CD4-positive, CD25-positive, alpha-beta regulatory T cell (primary cell): ENCODE results near the gene RDM1. TPM values are rescaled to one million over a fixed set of nuclear protein-coding genes. Genes with fewer than 3 reads are reported as not detected.
"Not testable (repeated sequence)": the region's sequence is repeated elsewhere in the genome, so short reads cannot be mapped to it uniquely, and the experiment has no call there.

ENCODE experiments used
- ATAC-seq, 2 donors: fragments of 150-1000 bp; cut with Tn5 transposase; one replicate each; pipeline ENCODE4 v1.10.0; 2021; ENCODE audit warnings: low read depth in 2 of 2, moderate number of reproducible peaks in 2 of 2, moderate library complexity in 1 of 2
- DNase-seq, 3 donors: peaks; one replicate each; pipeline versions ENCODE4 v3.0.0 to v3.0.0-alpha.2; 2012 to 2022; ENCODE audit warnings: mixed read lengths in 1 of 3
- H3K27ac ChIP-seq: one replicate; pipeline ENCODE4 v1.7.0; 2013; ENCODE audit warnings: mild to moderate bottlenecking, low read length; ENCODE audit not compliant: insufficient read depth, poor library complexity, severe bottlenecking
- H3K27me3 ChIP-seq: one replicate; pipeline ENCODE4 v1.7.0; 2013; ENCODE audit warnings: low read length; ENCODE audit not compliant: control insufficient read depth, insufficient read depth
- H3K36me3 ChIP-seq: one replicate; pipeline ENCODE4 v1.7.0; 2013; ENCODE audit warnings: mild to moderate bottlenecking, low read length, moderate library complexity; ENCODE audit not compliant: control insufficient read depth, insufficient read depth
- H3K4me1 ChIP-seq: 2 replicates; pipeline ENCODE4 v1.7.0; 2013; ENCODE audit warnings: mild to moderate bottlenecking, low read length; ENCODE audit not compliant: insufficient read depth, control insufficient read depth, poor library complexity, severe bottlenecking
- H3K4me3 ChIP-seq: one replicate; pipeline ENCODE4 v1.7.0; 2013; ENCODE audit warnings: low read depth, mild to moderate bottlenecking, low read length, moderate library complexity
- H3K9me3 ChIP-seq, 2 experiments: 1 replicate in 1 of 2; 2 replicates in 1 of 2; pipeline ENCODE4 v1.7.0; 2013; ENCODE audit warnings: low read length in 2 of 2, mild to moderate bottlenecking in 1 of 2, moderate library complexity in 1 of 2; ENCODE audit not compliant: control insufficient read depth in 2 of 2
- H3K27ac Mint-ChIP-seq, 3 donors: one replicate each; pipeline ENCODE4 v1.8.0; 2020 to 2022; ENCODE audit warnings: mild to moderate bottlenecking in 3 of 3, mixed read lengths in 3 of 3, moderate library complexity in 2 of 3
- H3K27me3 Mint-ChIP-seq: one replicate; pipeline ENCODE4 v1.8.0; 2022; ENCODE audit warnings: mild to moderate bottlenecking, mixed read lengths
- H3K36me3 Mint-ChIP-seq: one replicate; pipeline ENCODE4 v1.8.0; 2020; ENCODE audit warnings: mixed read lengths
- H3K4me1 Mint-ChIP-seq, 4 donors: one replicate each; pipeline ENCODE4 v1.8.0; 2020 to 2022; ENCODE audit warnings: mixed read lengths in 4 of 4, mild to moderate bottlenecking in 1 of 4
- H3K4me3 Mint-ChIP-seq, 4 donors: one replicate each; pipeline ENCODE4 v1.8.0; 2020 to 2022; ENCODE audit warnings: mild to moderate bottlenecking in 4 of 4, mixed read lengths in 4 of 4, moderate library complexity in 3 of 4
- H3K9me3 Mint-ChIP-seq, 7 donors: one replicate each; pipeline ENCODE4 v1.8.0; 2020 to 2022; ENCODE audit warnings: mixed read lengths in 7 of 7, mild to moderate bottlenecking in 3 of 7, moderate library complexity in 2 of 7
- polyA plus RNA-seq, 4 donors: library from polyadenylated mRNA; unstranded; fragments of 300-500 nt; fragmentation: Illumina TruSeq; gene quantifications; one replicate each; pipeline ENCODE4 v1.2.3, GENCODE V29; 2021
- total RNA-seq: library from RNA; stranded (reverse); gene quantifications from one replicate; pipeline ENCODE4 v1.2.3, GENCODE V29; 2022

RDM1 gene
- total and polyA plus RNA-seq, 5 donors from 2014 or later = 0.38 to 0.81 TPM; not detected in 3

DNA sequence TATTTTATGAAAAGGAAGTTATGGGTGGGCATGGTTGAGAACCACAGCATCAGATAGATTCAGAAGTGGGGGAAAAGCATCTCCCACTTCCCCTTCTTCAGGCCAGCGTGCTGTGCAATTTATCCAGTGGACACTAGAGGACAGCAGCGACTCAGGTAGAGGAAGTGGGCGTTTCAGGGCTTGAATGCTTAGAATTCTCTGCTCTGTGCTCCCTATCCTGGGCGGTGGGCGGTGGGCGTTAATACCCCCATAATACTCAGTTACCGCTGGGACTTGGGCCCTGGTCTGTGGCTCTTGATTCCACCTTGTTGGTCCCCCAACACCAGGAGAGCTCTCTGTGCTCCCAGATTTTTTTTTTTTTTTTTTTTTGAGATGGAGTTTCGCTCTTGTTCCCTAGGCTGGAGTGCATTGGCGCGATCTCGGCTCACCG lies 16.6 kb upstream of the RDM1 start:
- no peaks in the 10 kb centered on the region for H3K27me3 ChIP-seq
- Mint-ChIP-seq H3K27me3 (peaks cover 22% of the 10 kb centered on the region), H3K4me3 (no peak overlapping the region), H3K4me1 (peaks cover 0 to 4% (median 0%) of the 10 kb centered on the region in 4 donors), H3K36me3 (no peaks in the 10 kb centered on the region), H3K27ac (no peak overlapping the region), H3K9me3 (no peaks in the 10 kb centered on the region)
- H3K27ac ChIP-seq = no peak overlapping the region
- DNase-seq = peak in 2 of 3 donors; percentile 11 to 60
- no peaks in the 10 kb centered on the region for H3K36me3 ChIP-seq
- no peaks in the 10 kb centered on the region for H3K4me1 ChIP-seq
- H3K4me3 ChIP-seq = no peak overlapping the region
- H3K9me3 ChIP-seq = no peaks in the 10 kb centered on the region
- ATAC-seq = peak; percentile 67 to 82

DNA sequence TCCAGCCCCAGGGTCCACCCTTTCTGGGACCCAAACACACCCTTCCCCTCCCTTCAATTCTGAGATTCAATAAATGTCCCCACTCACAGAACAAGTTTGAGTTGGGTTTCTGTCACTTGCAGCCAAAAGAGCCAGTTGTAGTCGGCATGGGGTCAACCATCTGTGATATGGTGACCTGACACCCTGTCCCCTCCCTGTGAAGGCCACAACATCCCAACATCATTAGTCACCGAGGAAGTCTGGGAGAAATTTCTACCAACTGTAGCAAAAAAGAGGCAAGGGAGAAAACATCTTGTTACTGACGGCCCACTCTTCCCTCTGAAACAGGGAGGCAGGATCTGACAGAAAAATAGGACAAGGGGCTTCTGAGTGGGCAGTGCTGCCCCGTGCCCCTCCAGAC lies 13.6 kb upstream of the RDM1 start:
- no peak overlapping the region for H3K4me3 Mint-ChIP-seq
- no peaks in the 10 kb centered on the region for H3K9me3 ChIP-seq
- H3K27me3 Mint-ChIP-seq = peaks cover 23% of the 10 kb centered on the region
- H3K4me1 ChIP-seq = no peaks in the 10 kb centered on the region
- H3K36me3 Mint-ChIP-seq = no peaks in the 10 kb centered on the region
- no peaks in the 10 kb centered on the region for H3K36me3 ChIP-seq
- no peak for ATAC-seq
- no peaks in the 10 kb centered on the region for H3K4me1 Mint-ChIP-seq
- H3K27ac Mint-ChIP-seq = no peak overlapping the region
- no peak for DNase-seq
- H3K27ac ChIP-seq = no peak overlapping the region
- H3K4me3 ChIP-seq = no peak overlapping the region
- H3K27me3 ChIP-seq = no peaks in the 10 kb centered on the region
- H3K9me3 Mint-ChIP-seq = no peaks in the 10 kb centered on the region

DNA sequence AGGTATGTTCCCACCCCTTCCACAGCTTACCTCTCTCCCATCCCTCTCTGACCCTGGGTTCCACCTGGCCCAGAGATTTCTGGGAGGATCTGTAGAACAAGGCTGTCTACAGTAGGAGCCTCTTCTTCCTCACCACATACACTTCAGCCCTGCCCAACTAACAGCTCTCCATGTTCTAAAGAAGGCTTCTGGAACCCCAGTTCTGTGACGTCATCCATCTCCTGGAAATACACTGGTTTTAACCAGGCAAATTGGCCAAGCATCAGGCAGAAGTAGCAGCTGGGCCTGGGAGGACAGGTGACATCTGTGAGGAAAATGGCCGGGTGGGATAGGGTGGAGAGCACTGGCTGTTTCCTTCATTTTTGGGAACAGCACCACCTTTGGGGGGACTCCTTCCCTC lies 13.0 kb upstream of the RDM1 start, which contains the start of gene LYZL6:
TSS of gene LYZL6 (minus strand) at position 177 of the 400 bp plus-strand sequence. CDS start 4,357 bp downstream, outside the sequence.
- Histone ChIP-seq H3K4me1 (no peaks in the 10 kb centered on the region), H3K4me3 (no peak within 1 kb of the TSS), H3K9me3 (no peaks in the 10 kb centered on the region), H3K27me3 (peaks cover 3% of the 10 kb centered on the region), H3K36me3 (no peaks in the 10 kb centered on the region), H3K27ac (no peak within 1 kb of the TSS)
- H3K27ac Mint-ChIP-seq = no peak within 1 kb of the TSS
- no peak for DNase-seq
- H3K27me3 Mint-ChIP-seq = peaks cover 21% of the 10 kb centered on the region
- ATAC-seq = no peak
- H3K36me3 Mint-ChIP-seq = no peaks in the 10 kb centered on the region
- H3K9me3 Mint-ChIP-seq = no peaks in the 10 kb centered on the region
- no peaks in the 10 kb centered on the region for H3K4me1 Mint-ChIP-seq
- H3K4me3 Mint-ChIP-seq = no peak within 1 kb of the TSS

DNA sequence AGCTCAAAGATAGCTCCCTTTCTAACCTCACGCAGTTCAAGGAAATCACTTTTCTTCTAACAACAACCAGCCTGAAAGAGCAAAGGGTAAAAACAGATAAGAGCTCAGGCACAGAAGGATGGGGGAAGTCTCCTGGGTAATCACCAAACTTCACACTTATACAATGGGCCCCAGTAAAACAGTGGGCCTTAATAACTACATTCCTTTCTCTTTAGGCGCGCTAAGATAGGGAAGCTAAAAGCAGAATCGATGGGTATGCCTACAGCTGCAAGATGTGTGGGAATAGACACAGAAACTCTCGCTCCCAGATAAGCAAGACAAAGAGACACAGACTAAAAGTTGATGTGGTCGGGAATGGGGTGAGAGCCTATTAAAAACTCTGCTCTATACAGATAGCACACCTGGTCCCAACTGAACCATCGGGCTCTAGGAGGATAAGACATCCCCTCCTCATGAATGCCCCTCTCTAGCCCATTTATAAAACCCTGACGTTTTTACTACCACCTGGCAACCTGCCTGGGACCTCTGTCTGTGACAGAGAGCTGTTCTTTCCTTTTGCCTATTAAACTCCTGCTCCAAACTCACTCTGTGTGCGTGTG lies 12.1 kb upstream of the RDM1 start:
- Histone ChIP-seq H3K9me3 (no peaks in the 10 kb centered on the region), H3K36me3 (no peaks in the 10 kb centered on the region), H3K27ac (no peak overlapping the region), H3K27me3 (peaks cover 3% of the 10 kb centered on the region), H3K4me3 (no peak overlapping the region), H3K4me1 (no peaks in the 10 kb centered on the region)
- H3K36me3 Mint-ChIP-seq = no peaks in the 10 kb centered on the region
- DNase-seq = no peak
- H3K9me3 Mint-ChIP-seq = no peaks in the 10 kb centered on the region
- H3K27ac Mint-ChIP-seq = no peak overlapping the region
- peaks cover 26% of the 10 kb centered on the region for H3K27me3 Mint-ChIP-seq
- no peaks in the 10 kb centered on the region for H3K4me1 Mint-ChIP-seq
- no peak for ATAC-seq
- H3K4me3 Mint-ChIP-seq = no peak overlapping the region

DNA sequence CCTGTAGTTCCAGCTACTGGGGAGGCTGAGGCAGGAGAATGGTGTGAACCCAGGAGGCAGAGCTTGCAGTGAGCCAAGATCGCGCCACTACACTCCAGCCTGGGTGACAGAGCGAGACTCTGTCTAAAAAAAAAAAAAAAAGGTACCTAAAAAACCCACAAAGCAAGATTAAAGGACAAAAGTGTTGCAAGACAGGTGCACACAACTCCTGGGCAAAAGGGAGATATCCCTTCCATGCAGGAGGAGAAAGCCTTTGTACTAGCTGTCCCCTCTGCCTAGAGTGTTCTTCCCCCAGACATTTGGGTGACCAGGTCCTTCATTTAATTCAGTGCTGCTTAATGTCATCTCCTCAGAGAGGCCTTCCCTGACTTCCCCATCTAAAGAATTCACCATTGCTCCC lies 7.9 kb upstream of the RDM1 start:
- not testable (repeated sequence) for H3K4me1 ChIP-seq, H3K36me3 Mint-ChIP-seq, DNase-seq, H3K4me1 Mint-ChIP-seq, H3K4me3 Mint-ChIP-seq, H3K36me3 ChIP-seq, H3K27ac Mint-ChIP-seq, ATAC-seq, H3K27ac ChIP-seq, H3K9me3 ChIP-seq, H3K4me3 ChIP-seq, H3K9me3 Mint-ChIP-seq, H3K27me3 ChIP-seq
- peaks cover 25% of the 10 kb centered on the region for H3K27me3 Mint-ChIP-seq

DNA sequence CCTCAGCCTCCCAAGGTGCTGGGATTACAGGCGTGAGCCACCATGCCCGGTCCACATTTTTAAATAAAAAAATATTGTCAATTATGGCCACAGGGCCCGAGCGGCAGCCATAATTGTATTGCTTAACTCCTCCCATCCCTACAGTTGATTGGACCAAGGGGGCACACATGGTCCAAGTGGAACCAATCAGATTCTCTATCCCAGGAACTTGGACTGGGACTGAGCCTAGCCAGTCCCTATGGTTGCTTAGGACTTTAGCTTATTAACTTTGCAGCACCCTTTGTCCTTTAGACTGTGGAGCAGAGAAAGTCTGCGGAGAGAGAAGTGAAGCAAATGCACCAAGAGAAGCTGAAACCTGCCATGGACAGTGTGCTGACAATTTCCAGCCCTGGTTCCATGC lies 5.5 kb upstream of the RDM1 start:
- Histone ChIP-seq H3K36me3 (no peaks in the 10 kb centered on the region), H3K27me3 (peaks cover 3% of the 10 kb centered on the region), H3K4me1 (no peaks in the 10 kb centered on the region), H3K4me3 (no peak overlapping the region), H3K27ac (no peak overlapping the region), H3K9me3 (no peaks in the 10 kb centered on the region)
- Mint-ChIP-seq H3K4me3 (no peak overlapping the region), H3K27me3 (peaks cover 30% of the 10 kb centered on the region), H3K36me3 (no peaks in the 10 kb centered on the region), H3K27ac (no peak overlapping the region), H3K9me3 (no peaks in the 10 kb centered on the region), H3K4me1 (no peaks in the 10 kb centered on the region)
- ATAC-seq (no peak), DNase-seq (no peak)

DNA sequence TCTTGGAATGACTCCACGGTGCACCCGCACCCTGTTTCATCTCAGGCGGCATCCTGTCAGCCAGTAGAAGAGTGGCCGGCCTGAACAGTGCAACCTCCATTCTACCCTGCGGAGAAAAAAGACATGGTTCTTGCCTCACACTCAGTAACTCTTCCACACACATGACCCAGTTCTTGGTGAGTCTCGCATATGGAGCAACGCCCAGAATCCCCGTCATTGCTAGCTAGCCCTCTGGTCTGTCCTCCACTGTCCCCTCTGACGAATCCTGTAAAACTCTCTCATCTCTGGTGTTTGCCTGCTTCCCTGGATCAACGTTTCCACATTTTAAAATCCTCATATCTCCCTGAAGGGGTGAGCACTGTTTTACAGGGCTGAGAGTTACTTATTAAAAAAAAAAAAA lies 4.2 kb upstream of the RDM1 start:
- Histone ChIP-seq H3K27ac (no peak overlapping the region), H3K27me3 (peaks cover 3% of the 10 kb centered on the region), H3K9me3 (no peaks in the 10 kb centered on the region), H3K4me1 (peaks cover 8% of the 10 kb centered on the region), H3K4me3 (no peak overlapping the region), H3K36me3 (no peaks in the 10 kb centered on the region)
- H3K36me3 Mint-ChIP-seq = no peaks in the 10 kb centered on the region
- no peaks in the 10 kb centered on the region for H3K9me3 Mint-ChIP-seq
- ATAC-seq (no peak), DNase-seq (no peak)
- peaks cover 22% of the 10 kb centered on the region for H3K27me3 Mint-ChIP-seq
- no peak overlapping the region for H3K4me3 Mint-ChIP-seq
- H3K4me1 Mint-ChIP-seq = peaks cover 0 to 12% (median 8%) of the 10 kb centered on the region in 4 donors
- no peak overlapping the region for H3K27ac Mint-ChIP-seq

DNA sequence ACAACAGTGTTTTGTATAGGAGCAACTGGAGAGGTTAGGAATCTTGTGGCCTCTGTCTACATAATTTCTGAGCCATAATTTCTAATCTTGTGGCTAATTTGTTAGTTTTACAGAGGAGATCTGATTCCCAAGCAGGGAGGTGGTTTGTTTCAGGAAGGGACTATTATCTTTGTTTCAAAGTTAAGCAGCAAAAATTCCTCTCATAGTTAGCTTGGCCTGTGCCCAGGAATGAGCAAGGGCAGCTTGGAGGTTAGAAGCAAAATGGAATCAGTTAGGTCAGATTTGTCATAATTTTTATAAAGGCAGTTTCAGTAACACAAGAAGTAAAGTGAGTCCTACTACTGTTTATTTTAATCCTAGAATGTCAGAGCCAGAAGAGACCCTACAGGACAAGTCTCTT lies 2.0 kb upstream of the RDM1 start:
- Mint-ChIP-seq H3K4me3 (no peak overlapping the region), H3K9me3 (no peaks in the 10 kb centered on the region), H3K36me3 (no peaks in the 10 kb centered on the region), H3K27ac (no peak overlapping the region), H3K4me1 (peaks cover 0 to 21% (median 10%) of the 10 kb centered on the region in 4 donors), H3K27me3 (peaks cover 13% of the 10 kb centered on the region)
- ATAC-seq (no peak), DNase-seq (no peak)
- Histone ChIP-seq H3K27me3 (no peaks in the 10 kb centered on the region), H3K4me3 (no peak overlapping the region), H3K9me3 (no peaks in the 10 kb centered on the region), H3K4me1 (peaks cover 8% of the 10 kb centered on the region), H3K27ac (no peak overlapping the region), H3K36me3 (no peaks in the 10 kb centered on the region)
